Activated naive CD8-positive, alpha-beta T cell treated with anti-CD3 and anti-CD28 coated beads, Interleukin-2, amount 50 U/mL, for 16 hours (primary cell): ENCODE data around the gene PHLDA1.

Source experiments
- DNase-seq: peaks from one replicate; pipeline ENCODE4 v3.0.0-alpha.2; 2020; ENCODE audit warnings: low read depth, low spot score

The PHLDA1 gene

GRCh38 chr12:76037130-76038103 is 5.8 kb upstream of the PHLDA1 start:
- no peak for DNase-seq

- no peak for DNase-seq
These were observed 3.5 kb upstream of the PHLDA1 start for GRCh38 chr12:76035045-76035444.

DNA sequence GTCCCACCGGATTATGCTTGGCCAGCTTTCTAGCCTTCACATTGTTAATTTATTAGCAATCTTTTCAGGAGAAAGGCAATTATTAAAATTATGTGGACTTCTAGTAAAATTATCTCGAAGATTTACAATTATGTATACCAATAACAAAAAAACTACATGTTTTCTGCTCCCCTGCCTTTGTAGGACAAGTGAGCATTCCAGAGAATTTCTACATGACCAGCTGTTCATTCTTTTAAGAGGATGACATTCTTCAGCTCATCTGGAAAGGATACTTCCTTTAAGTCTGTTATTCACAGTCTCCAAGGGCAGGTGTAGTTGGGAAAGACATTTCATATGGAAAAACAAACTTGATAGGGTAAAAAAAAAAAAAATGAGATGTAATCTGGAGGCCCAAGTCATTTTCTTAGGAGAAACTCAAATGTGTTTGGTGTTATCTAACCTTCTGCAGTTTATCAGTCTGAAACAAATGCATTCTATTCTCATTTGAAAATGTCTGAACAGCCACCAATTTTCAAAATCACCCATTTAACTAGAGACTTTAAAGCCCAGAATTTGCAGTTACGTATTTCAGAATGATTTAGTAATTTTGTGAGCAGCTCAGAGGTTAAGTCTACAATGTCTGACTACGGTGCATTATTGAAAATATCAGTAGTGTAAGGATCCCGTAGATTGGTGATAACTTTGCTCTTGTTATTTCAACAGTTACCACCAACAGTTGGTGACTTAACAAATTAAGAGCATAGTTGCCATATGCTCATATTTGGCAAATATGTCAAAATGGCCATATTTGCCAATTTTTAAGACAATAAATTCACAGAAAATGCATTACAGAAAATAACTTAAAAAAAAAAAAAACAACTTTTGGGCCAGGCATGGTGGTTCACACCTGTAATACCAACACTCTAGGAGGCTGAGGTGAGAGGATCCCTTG is 1.8 kb upstream of the PHLDA1 start:
- no peak for DNase-seq

DNA sequence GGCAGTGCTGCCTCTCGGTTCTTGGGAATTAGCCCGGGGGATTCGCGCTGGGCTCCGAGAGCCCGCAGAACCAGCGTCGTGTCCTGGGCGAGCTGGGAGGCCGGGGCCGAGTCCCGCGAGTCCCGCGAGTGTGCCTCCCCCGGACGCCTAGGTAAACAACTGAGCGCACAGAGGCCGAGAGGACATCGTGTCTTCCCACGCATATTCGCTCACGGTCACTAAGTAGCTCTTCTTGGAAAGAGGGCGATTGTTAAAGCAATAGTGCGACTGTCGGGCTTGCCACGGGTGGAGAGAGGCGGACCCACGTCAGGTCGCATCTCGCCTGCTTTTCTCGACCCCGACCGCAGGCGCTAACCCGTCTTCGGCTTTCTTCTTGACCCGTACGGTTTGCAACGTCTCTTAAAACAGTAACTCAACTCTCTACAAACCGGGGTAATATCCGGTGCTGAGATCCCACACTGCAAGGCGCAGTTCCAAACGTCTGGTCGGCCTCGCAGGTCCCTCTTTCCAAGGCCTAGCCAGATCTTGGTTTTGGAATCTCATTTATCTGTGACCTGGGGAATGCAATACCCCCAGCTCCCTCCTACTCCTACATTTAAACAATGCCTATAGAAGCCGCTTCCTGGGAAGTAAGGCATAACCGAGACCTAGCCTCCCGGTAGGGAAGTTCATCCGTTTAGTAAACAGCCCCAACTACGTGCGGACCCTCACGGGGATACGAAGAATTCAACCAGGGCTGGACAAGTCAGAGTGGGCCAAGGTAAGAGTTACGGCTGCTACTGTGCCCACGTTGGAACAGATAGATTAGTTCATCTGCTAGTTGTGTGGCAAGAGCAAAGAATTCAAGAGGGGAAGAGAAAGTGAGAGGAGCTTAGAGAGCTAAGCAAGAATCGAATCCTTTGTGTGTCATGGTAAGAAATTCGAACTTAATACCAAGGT is 736 bp upstream of the PHLDA1 start:
- no peak for DNase-seq

- DNase-seq: no peak
These were observed 529 bp downstream of the PHLDA1 start for GRCh38 chr12:76031081-76031413.

- DNase-seq: no peak
These were observed 1.1 kb downstream of the PHLDA1 start for GRCh38 chr12:76030341-76031080.

DNA sequence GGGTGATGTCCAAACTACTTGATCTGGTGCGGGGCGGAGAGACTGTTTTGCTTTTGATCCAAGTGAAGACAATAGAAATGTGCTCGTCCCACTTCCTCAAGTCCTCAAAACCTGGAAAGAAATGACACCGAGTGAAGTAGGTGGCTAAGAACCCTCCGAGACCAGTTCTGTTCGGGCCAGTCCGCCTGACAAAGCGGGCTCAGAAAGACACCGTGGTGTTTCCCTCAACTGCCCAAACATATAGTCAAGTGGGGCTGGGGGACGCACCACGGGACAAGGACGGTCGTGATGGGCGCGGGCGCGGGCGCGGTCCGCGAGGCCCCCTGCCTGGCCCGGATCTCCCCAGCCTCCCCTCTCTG is 1.6 kb downstream of the PHLDA1 start:
- DNase-seq: no peak

DNA sequence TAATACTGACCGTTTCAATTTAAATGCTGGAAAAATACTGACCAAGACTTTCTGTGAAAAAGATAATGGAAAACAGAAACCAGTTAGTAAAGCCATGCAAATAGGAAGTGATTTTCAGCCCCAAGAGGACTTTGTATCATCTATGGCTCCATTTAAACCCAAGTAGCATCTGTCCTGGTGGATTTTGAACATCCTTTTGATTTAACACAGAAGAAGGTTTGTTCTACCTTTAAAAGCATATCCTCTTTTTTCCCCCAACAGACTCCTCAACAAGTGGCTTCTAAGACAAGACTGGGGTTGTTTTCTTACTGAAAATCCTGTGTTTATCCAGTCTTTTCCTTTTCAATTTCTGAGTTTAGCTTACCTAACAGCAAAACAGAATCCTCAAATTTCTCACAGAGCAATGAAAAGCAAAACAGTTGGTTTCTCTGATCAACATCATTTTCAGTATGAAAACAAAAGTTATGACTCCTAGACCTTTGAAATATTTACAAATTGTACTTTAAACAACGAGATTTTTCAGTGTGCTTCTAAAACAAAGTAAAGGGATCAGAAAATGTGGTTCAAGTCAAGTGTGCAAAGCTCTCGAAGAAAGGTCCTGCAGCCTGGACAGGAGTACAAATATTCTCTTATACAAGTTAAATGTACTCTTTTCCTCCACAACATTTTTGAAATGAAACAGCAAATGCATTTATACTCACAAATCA is 2.9 kb downstream of the PHLDA1 start:
- no peak for DNase-seq

- no peak for DNase-seq
These were observed 4.9 kb downstream of the PHLDA1 start for GRCh38 chr12:76026643-76027063.

DNA sequence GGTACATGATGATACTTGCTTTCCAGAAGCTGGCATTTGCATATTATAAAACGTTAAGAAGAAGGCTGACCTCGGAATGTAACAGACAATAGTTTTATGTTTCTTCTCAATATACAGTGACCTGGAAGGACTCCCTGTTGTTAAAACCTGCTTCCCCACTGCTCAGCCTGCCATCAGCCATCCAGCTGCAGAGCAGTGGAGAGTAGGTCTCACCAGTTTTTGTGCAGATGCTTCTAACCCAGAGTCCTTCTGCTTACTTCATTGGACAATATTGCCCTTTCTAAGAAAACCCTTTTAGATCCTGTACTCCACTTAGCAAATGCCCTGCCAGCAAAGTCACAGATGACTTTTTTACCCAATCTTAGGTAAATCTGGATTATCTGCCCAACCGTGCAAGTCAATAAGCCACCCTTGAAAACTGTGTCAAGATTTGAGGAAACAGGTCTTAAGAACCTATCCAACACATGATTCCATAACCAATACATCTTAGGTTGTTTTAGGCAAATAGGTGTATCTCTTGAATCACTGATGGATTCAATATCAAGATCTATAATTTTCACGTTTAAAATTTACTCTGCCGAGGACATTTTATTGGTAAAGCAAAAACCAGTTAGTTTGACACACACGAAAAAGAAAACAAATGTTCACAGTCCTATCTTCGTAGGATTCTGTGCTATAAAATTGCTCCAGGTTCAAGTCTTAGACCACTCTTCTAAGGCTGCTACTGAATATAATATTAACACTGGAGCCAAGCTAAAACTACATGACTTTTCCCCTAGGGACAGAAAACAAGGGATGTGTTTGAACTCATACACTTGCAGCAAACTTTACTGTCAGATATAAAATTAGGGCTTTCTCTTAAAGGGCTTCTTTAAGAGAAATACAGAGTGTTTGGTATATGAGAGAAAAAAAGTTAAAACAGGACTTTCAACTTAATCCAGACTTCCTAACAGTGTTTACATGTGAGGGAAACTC is 5.7 kb downstream of the PHLDA1 start:
- DNase-seq: no peak

- DNase-seq: no peak
These were observed 6.5 kb downstream of the PHLDA1 start for GRCh38 chr12:76024942-76025600.

DNA sequence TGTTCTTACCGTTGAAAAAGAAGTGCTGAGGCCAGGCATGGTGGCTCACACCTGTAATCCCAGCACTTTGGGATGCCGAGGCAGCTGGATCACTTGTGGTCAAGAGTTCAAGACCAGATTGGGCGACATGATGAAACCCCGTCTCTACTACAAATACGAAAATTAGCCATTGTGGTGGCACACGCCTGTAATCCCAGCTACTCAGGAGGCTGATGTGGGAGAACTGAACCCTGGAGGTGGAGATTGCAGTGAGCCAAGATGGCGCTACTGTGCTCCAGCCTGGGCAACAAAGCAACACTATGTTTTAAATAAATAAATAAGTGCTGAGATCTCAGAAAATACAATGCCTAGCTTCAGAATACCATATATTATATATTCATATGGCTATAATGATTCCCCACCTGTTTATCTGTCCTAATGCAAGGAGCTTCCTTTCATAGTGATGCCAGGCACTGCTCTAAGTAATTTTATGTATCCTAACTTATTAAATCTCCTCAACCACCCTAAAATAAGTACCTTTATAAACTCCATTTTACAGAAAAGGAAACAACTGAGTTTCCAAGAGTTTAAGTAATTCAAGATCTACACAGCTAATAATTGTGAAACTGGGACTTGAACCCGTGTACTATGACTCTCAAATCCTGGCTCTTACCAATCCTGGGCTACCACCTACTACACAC is 7.3 kb downstream of the PHLDA1 start:
- no peak for DNase-seq

- no peak for DNase-seq
These were observed 8.4 kb downstream of the PHLDA1 start for GRCh38 chr12:76023069-76023690.

GRCh38 chr12:76022506-76022905 is 9.1 kb downstream of the PHLDA1 start:
- no peak for DNase-seq

- no peak for DNase-seq
These were observed 10.6 kb downstream of the PHLDA1 start for GRCh38 chr12:76020731-76021672.

DNA sequence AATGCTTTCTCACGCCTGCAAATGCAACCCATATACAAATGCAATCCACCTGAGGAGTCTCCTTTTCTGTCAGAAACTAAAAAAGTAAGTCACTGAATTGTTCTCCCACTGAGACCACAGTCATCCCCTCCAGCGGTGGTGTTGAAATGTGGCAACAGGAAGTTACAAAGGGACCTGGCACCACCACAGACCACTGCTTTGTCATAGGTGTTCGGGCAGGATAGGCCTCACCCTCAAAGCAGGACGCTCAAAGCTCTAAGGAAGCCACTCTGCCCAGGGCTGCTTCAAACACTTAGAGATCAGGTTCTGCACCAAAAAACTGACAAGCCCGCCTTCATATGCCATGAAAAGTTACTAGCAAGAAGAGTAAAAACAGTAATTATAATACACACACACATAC is 11.3 kb downstream of the PHLDA1 start:
- DNase-seq: peak; percentile 38
